A673 (cell line): ENCODE results near the gene CCDC69.

Experiments used
- CTCF ChIP-seq: fragments of 300-800, 200-600 bp; sonication (generic); conservative IDR thresholded peaks from 2 replicates; pipeline ENCODE4 v1.5.1; 2017; ENCODE audit warnings: low read depth, mild to moderate bottlenecking, antibody characterized with exemption, low read length, moderate library complexity, mixed read lengths
- EZH2 ChIP-seq: fragments of 200-600 bp; sonication (generic); IDR thresholded peaks from 2 replicates; pipeline ENCODE4 v1.6.1; 2017; ENCODE audit warnings: borderline replicate concordance, low read depth, mild to moderate bottlenecking, mixed read lengths, antibody characterized with exemption, low read length; ENCODE audit not compliant: poor library complexity, severe bottlenecking

GRCh38 chr5:151215546-151215880 is 8.4 kb downstream of the CCDC69 start:
- no peak for TF ChIP-seq CTCF
- no peak for TF ChIP-seq EZH2
